ENCODE data around the gene FAM168B.

The FAM168B gene

GRCh38 chr2:131050896-131051295, 42.4 kb downstream of the FAM168B start:
- H3K79me2 ChIP-seq (ENCODE audit: control insufficient read depth, insufficient read depth, low read length): peaks cover 11% of the 10 kb centered on the region
- H2AK5ac ChIP-seq (ENCODE audit: low read length): no peak overlapping the region
- no peak overlapping the region for H2BK5ac ChIP-seq (ENCODE audit: low read length)
- H2BK15ac ChIP-seq (replicated peaks; ENCODE audit: low read depth): no peak overlapping the region
- H3K4me2 ChIP-seq (ENCODE audit: low read length): no peak overlapping the region
- H4K5ac ChIP-seq (ENCODE audit: low read length): no peak overlapping the region
- no peak for DNase-seq
- no peak overlapping the region for H3K23ac ChIP-seq (ENCODE audit: low read length)
- peaks cover 15% of the 10 kb centered on the region for H3K79me1 ChIP-seq (ENCODE audit: low read length)
- no peak overlapping the region for H3K27ac ChIP-seq (ENCODE audit: low read depth, low read length)
- no peaks in the 10 kb centered on the region for H3K27me3 ChIP-seq (ENCODE audit: insufficient read depth, low read length, poor library complexity)
- H2BK120ac ChIP-seq (ENCODE audit: low read depth, low read length): no peak overlapping the region
- H3K9ac ChIP-seq (ENCODE audit: low read length): no peak overlapping the region
- H3K36me3 ChIP-seq (ENCODE audit: control insufficient read depth, insufficient read depth, low read length): peaks cover 13% of the 10 kb centered on the region
- H3K56ac ChIP-seq (ENCODE audit: low read length): no peak overlapping the region
- no peak overlapping the region for H3K4me3 ChIP-seq (ENCODE audit: low read length)
- no peak overlapping the region for H3K18ac ChIP-seq (ENCODE audit: low read length)
- H3K4ac ChIP-seq (ENCODE audit: low read depth, low read length): no peak overlapping the region
- H4K8ac ChIP-seq (ENCODE audit: low read depth, low read length): no peak overlapping the region
- no CpG with 5 or more reads among the region's 8 CpGs for whole genome bisulfite sequencing (ENCODE audit: extremely low coverage, insufficient coverage, low lambda C conversion rate)
- no peaks in the 10 kb centered on the region for H3K4me1 ChIP-seq (ENCODE audit: control insufficient read depth, low read depth, low read length)

GRCh38 chr2:131049150-131049718, 44.0 kb downstream of the FAM168B start:
- Histone ChIP-seq H3K4me1 (ENCODE audit: control insufficient read depth, low read depth, low read length) (no peaks in the 10 kb centered on the region), H3K9ac (ENCODE audit: low read length) (no peak overlapping the region)
- WGBS (ENCODE audit: extremely low coverage, insufficient coverage, low lambda C conversion rate): no CpG with 5 or more reads among the region's 7 CpGs

GRCh38 chr2:131048641-131049040, 44.6 kb downstream of the FAM168B start:
- H3K56ac ChIP-seq (ENCODE audit: low read length): no peak overlapping the region
- no peak overlapping the region for H3K27ac ChIP-seq (ENCODE audit: low read depth, low read length)
- peaks cover 2% of the 10 kb centered on the region for H3K79me2 ChIP-seq (ENCODE audit: control insufficient read depth, insufficient read depth, low read length)
- peaks cover 5% of the 10 kb centered on the region for H3K79me1 ChIP-seq (ENCODE audit: low read length)
- H3K36me3 ChIP-seq (ENCODE audit: control insufficient read depth, insufficient read depth, low read length): peaks cover 7% of the 10 kb centered on the region
- H3K4me3 ChIP-seq (ENCODE audit: low read length): no peak overlapping the region
- H3K4ac ChIP-seq (ENCODE audit: low read depth, low read length): no peak overlapping the region
- H3K4me1 ChIP-seq (ENCODE audit: control insufficient read depth, low read depth, low read length): no peaks in the 10 kb centered on the region
- no peak overlapping the region for H3K4me2 ChIP-seq (ENCODE audit: low read length)
- H3K23ac ChIP-seq (ENCODE audit: low read length): no peak overlapping the region
- no peak overlapping the region for H2AK5ac ChIP-seq (ENCODE audit: low read length)
- no CpG with 5 or more reads among the region's 6 CpGs for WGBS (ENCODE audit: extremely low coverage, insufficient coverage, low lambda C conversion rate)
- H4K8ac ChIP-seq (ENCODE audit: low read depth, low read length): no peak overlapping the region
- no peak overlapping the region for H3K9ac ChIP-seq (ENCODE audit: low read length)
- H2BK5ac ChIP-seq (ENCODE audit: low read length): no peak overlapping the region
- no peak overlapping the region for H3K18ac ChIP-seq (ENCODE audit: low read length)
- H2BK120ac ChIP-seq (ENCODE audit: low read depth, low read length): no peak overlapping the region
- DNase-seq: no peak
- H4K5ac ChIP-seq (ENCODE audit: low read length): no peak overlapping the region
- H2BK15ac ChIP-seq (replicated peaks; ENCODE audit: low read depth): no peak overlapping the region
- no peaks in the 10 kb centered on the region for H3K27me3 ChIP-seq (ENCODE audit: insufficient read depth, low read length, poor library complexity)

More at GRCh38 chr2:131049150-131049718, 44.0 kb downstream of the FAM168B start:
- H3K36me3 ChIP-seq (ENCODE audit: control insufficient read depth, insufficient read depth, low read length): peaks cover 8% of the 10 kb centered on the region
- H3K27me3 ChIP-seq (ENCODE audit: insufficient read depth, low read length, poor library complexity): no peaks in the 10 kb centered on the region
- no peak overlapping the region for H3K4me2 ChIP-seq (ENCODE audit: low read length)
- no peak overlapping the region for H4K5ac ChIP-seq (ENCODE audit: low read length)
- H2BK15ac ChIP-seq (replicated peaks; ENCODE audit: low read depth): no peak overlapping the region
- peaks cover 5% of the 10 kb centered on the region for H3K79me1 ChIP-seq (ENCODE audit: low read length)
- no peak overlapping the region for H3K4me3 ChIP-seq (ENCODE audit: low read length)
- no peak overlapping the region for H3K4ac ChIP-seq (ENCODE audit: low read depth, low read length)
- H3K18ac ChIP-seq (ENCODE audit: low read length): no peak overlapping the region
- no peak overlapping the region for H3K56ac ChIP-seq (ENCODE audit: low read length)
- no peak overlapping the region for H3K23ac ChIP-seq (ENCODE audit: low read length)
- peaks cover 2% of the 10 kb centered on the region for H3K79me2 ChIP-seq (ENCODE audit: control insufficient read depth, insufficient read depth, low read length)
- no peak overlapping the region for H2BK120ac ChIP-seq (ENCODE audit: low read depth, low read length)
- H2AK5ac ChIP-seq (ENCODE audit: low read length): no peak overlapping the region
- H4K8ac ChIP-seq (ENCODE audit: low read depth, low read length): no peak overlapping the region
- no peak overlapping the region for H2BK5ac ChIP-seq (ENCODE audit: low read length)
- H3K27ac ChIP-seq (ENCODE audit: low read depth, low read length): no peak overlapping the region
- DNase-seq: no peak

- Histone ChIP-seq H3K9ac (ENCODE audit: low read length) (no peak overlapping the region), H4K5ac (ENCODE audit: low read length) (no peak overlapping the region), H3K79me1 (ENCODE audit: low read length) (peaks cover 5% of the 10 kb centered on the region), H3K36me3 (ENCODE audit: control insufficient read depth, insufficient read depth, low read length) (peaks cover 7% of the 10 kb centered on the region), H3K27ac (ENCODE audit: low read depth, low read length) (no peak overlapping the region), H2BK5ac (ENCODE audit: low read length) (no peak overlapping the region), H2AK5ac (ENCODE audit: low read length) (no peak overlapping the region), H3K4me3 (ENCODE audit: low read length) (no peak overlapping the region), H3K23ac (ENCODE audit: low read length) (no peak overlapping the region), H3K4me2 (ENCODE audit: low read length) (no peak overlapping the region), H2BK15ac (replicated peaks; ENCODE audit: low read depth) (no peak overlapping the region), H3K56ac (ENCODE audit: low read length) (no peak overlapping the region), H3K18ac (ENCODE audit: low read length) (no peak overlapping the region), H3K79me2 (ENCODE audit: control insufficient read depth, insufficient read depth, low read length) (peaks cover 2% of the 10 kb centered on the region), H3K27me3 (ENCODE audit: insufficient read depth, low read length, poor library complexity) (no peaks in the 10 kb centered on the region), H3K4me1 (ENCODE audit: control insufficient read depth, low read depth, low read length) (no peaks in the 10 kb centered on the region), H3K4ac (ENCODE audit: low read depth, low read length) (no peak overlapping the region), H2BK120ac (ENCODE audit: low read depth, low read length) (no peak overlapping the region), H4K8ac (ENCODE audit: low read depth, low read length) (no peak overlapping the region)
- WGBS (ENCODE audit: extremely low coverage, insufficient coverage, low lambda C conversion rate): no CpG with 5 or more reads among the region's 11 CpGs
- DNase-seq: no peak
Observed at GRCh38 chr2:131047920-131048560, 45.2 kb downstream of the FAM168B start.

- peaks cover 2% of the 10 kb centered on the region for H3K79me2 ChIP-seq (ENCODE audit: control insufficient read depth, insufficient read depth, low read length)
- H3K27ac ChIP-seq (ENCODE audit: low read depth, low read length): no peak overlapping the region
- no peak overlapping the region for H3K18ac ChIP-seq (ENCODE audit: low read length)
- no CpG with 5 or more reads among the region's 18 CpGs for WGBS (ENCODE audit: extremely low coverage, insufficient coverage, low lambda C conversion rate)
- DNase-seq: no peak
- H3K4me3 ChIP-seq (ENCODE audit: low read length): no peak overlapping the region
- H3K4me1 ChIP-seq (ENCODE audit: control insufficient read depth, low read depth, low read length): no peaks in the 10 kb centered on the region
- H2BK120ac ChIP-seq (ENCODE audit: low read depth, low read length): no peak overlapping the region
- no peak overlapping the region for H2BK5ac ChIP-seq (ENCODE audit: low read length)
- H3K4ac ChIP-seq (ENCODE audit: low read depth, low read length): no peak overlapping the region
- H2BK15ac ChIP-seq (replicated peaks; ENCODE audit: low read depth): no peak overlapping the region
- peaks cover 5% of the 10 kb centered on the region for H3K36me3 ChIP-seq (ENCODE audit: control insufficient read depth, insufficient read depth, low read length)
- no peak overlapping the region for H3K56ac ChIP-seq (ENCODE audit: low read length)
- no peak overlapping the region for H3K4me2 ChIP-seq (ENCODE audit: low read length)
- no peak overlapping the region for H2AK5ac ChIP-seq (ENCODE audit: low read length)
- no peak overlapping the region for H3K23ac ChIP-seq (ENCODE audit: low read length)
- no peaks in the 10 kb centered on the region for H3K27me3 ChIP-seq (ENCODE audit: insufficient read depth, low read length, poor library complexity)
- no peak overlapping the region for H4K8ac ChIP-seq (ENCODE audit: low read depth, low read length)
- H4K5ac ChIP-seq (ENCODE audit: low read length): no peak overlapping the region
- H3K79me1 ChIP-seq (ENCODE audit: low read length): peaks cover 4% of the 10 kb centered on the region
- H3K9ac ChIP-seq (ENCODE audit: low read length): no peak overlapping the region
Observed at GRCh38 chr2:131046918-131047652, 46.2 kb downstream of the FAM168B start.

Data from mesendoderm (in vitro differentiated cells).